Common myeloid progenitor, CD34-positive (primary cell): Measurements from ENCODE around the gene C14orf119.
"Not testable (repeated sequence)": the region's sequence is repeated elsewhere in the genome, so short reads cannot be mapped to it uniquely, and the experiment has no call there.

Experiments
- CTCF ChIA-PET: fragments of 350-600 bp; sonication (Branson Sonifier 250); formaldehyde crosslinking; loops from one replicate; lab custom pipeline; 2021; ENCODE audit warnings: antibody characterized with exemption; lab: Charles Lee
- POLR2A ChIA-PET: fragments of 350-600 bp; sonication (Branson Sonifier 250); formaldehyde crosslinking; loops from one replicate; lab custom pipeline; 2021; ENCODE audit warnings: antibody characterized with exemption; lab: Charles Lee
- DNase-seq, 3 donors: peaks; one replicate each; pipeline versions ENCODE4 v3.0.0 to v3.0.0-alpha.2; 2013
- H3K27ac ChIP-seq, 2 experiments: 1 replicate in 1 of 2; 2 replicates in 1 of 2; pipeline ENCODE4 v1.7.0; 2013; ENCODE audit warnings: inconsistent platforms in 2 of 2, low read length in 2 of 2, mild to moderate bottlenecking in 2 of 2, low read depth in 1 of 2, moderate library complexity in 1 of 2; ENCODE audit not compliant: severe bottlenecking in 2 of 2, insufficient read depth in 1 of 2, poor library complexity in 1 of 2
- H3K27me3 ChIP-seq, 5 experiments: replicated peaks in 2 of 5; 1 replicate in 3 of 5; 2 replicates in 2 of 5; pipeline versions ENCODE4 v1.6.1 to v1.7.0; 2013; ENCODE audit warnings: low read length in 4 of 5, mild to moderate bottlenecking in 2 of 5, moderate library complexity in 2 of 5, inconsistent platforms in 1 of 5; ENCODE audit not compliant: insufficient read depth in 5 of 5, control insufficient read depth in 4 of 5
- H3K36me3 ChIP-seq, 4 experiments: 1 replicate in 2 of 4; 2 replicates in 2 of 4; pipeline versions ENCODE4 v1.6.1 to v1.7.0; 2013; ENCODE audit warnings: low read length in 3 of 4, control low read depth in 1 of 4, mild to moderate bottlenecking in 1 of 4; ENCODE audit not compliant: control insufficient read depth in 4 of 4, insufficient read depth in 4 of 4
- H3K4me1 ChIP-seq, 4 experiments: 1 replicate in 3 of 4; 2 replicates in 1 of 4; pipeline versions ENCODE4 v1.6.1 to v1.7.1; 2013; ENCODE audit warnings: low read length in 3 of 4, mild to moderate bottlenecking in 3 of 4, control low read depth in 1 of 4, inconsistent platforms in 1 of 4, moderate library complexity in 1 of 4; ENCODE audit not compliant: control insufficient read depth in 4 of 4, insufficient read depth in 4 of 4; ENCODE audit errors: control extremely low read depth in 1 of 4
- H3K4me3 ChIP-seq, 7 experiments: 1 replicate in 4 of 7; 2 replicates in 3 of 7; pipeline versions ENCODE4 v1.5.1 to v1.7.0; 2013; ENCODE audit warnings: mild to moderate bottlenecking in 7 of 7, low read length in 6 of 7, moderate library complexity in 6 of 7, inconsistent platforms in 2 of 7, low read depth in 2 of 7, control low read depth in 1 of 7; ENCODE audit not compliant: insufficient read depth in 4 of 7, control insufficient read depth in 1 of 7; ENCODE audit errors: extremely low read depth in 1 of 7
- H3K9me3 ChIP-seq, 5 experiments: 1 replicate in 4 of 5; 2 replicates in 1 of 5; pipeline versions ENCODE4 v1.6.1 to v1.7.1; 2013; ENCODE audit warnings: low read length in 4 of 5, mild to moderate bottlenecking in 2 of 5, inconsistent platforms in 1 of 5, low read depth in 1 of 5, moderate library complexity in 1 of 5; ENCODE audit not compliant: control insufficient read depth in 4 of 5, insufficient read depth in 2 of 5; ENCODE audit errors: control extremely low read depth in 1 of 5
- WGBS: methylation state at CpG from one replicate; pipeline ENCODE4 v1.1.5; 2013; ENCODE audit not compliant: insufficient coverage; 5-methylcytosine and 5-hydroxymethylcytosine counted together

C14orf119 gene

DNA sequence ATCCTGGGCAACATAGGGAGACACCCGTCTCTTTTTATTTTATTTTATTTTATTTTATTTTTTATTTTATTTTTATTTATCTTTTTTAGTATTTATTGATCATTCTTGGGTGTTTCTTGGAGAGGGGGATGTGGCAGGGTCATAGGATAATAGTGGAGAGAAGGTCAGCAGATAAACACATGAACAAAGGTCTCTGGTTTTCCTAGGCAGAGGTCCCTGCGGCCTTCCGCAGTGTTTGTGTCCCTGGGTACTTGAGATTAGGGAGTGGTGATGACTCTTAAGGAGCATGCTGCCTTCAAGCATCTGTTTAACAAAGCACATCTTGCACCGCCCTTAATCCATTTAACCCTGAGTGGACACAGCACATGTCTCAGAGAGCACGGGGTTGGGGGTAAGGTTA is 12.3 kb downstream of the C14orf119 start:
- H3K27ac ChIP-seq, H3K27me3 ChIP-seq, H3K9me3 ChIP-seq, H3K4me3 ChIP-seq, DNase-seq, H3K36me3 ChIP-seq, POLR2A ChIA-PET: not testable (repeated sequence)
- peaks cover 0 to 12% (median 4%) of the 10 kb centered on the region in 4 experiments for H3K4me1 ChIP-seq
- WGBS = no CpG with 5 or more reads among the region's 5 CpGs
- CTCF ChIA-PET = interaction anchor here (8.1 kb wide), 1 partner anchor 29 kb away, joined by 200 read pairs; no protein-coding TSS in a partner anchor

- ChIA-PET CTCF (interaction anchor here (0.8 to 8.1 kb wide), 13 partner anchors 8 to 122 kb away, joined by 3 to 200 read pairs (median 8); partner anchors contain the start of genes ACIN1, C14orf119, CDH24 and CEBPE), POLR2A (interaction anchor here (0.8 to 1.0 kb wide), 2 partner anchors 18 to 54 kb away, joined by 3 to 11 read pairs; no protein-coding TSS in a partner anchor)
- H3K9me3 ChIP-seq, H3K4me3 ChIP-seq, H3K27me3 ChIP-seq, DNase-seq, H3K36me3 ChIP-seq, H3K27ac ChIP-seq: not testable (repeated sequence)
- 100% methylated on average over 7 of the region's 24 CpGs for WGBS
- peaks cover 2 to 18% (median 7%) of the 10 kb centered on the region in 4 experiments for H3K4me1 ChIP-seq
Measured at GRCh38 chr14:23108169-23108568, 12.9 kb downstream of the C14orf119 start.

GRCh38 chr14:23109769-23110168 is 14.5 kb downstream of the C14orf119 start:
- peaks cover 2 to 27% (median 12%) of the 10 kb centered on the region in 4 experiments for H3K4me1 ChIP-seq
- DNase-seq = no peak
- H3K27ac ChIP-seq = no peak overlapping the region
- CTCF ChIA-PET = interaction anchor here (1.0 to 8.1 kb wide), 17 partner anchors 9 to 137 kb away, joined by 3 to 200 read pairs (median 7); partner anchors contain the start of genes ACIN1, C14orf119 and CEBPE
- WGBS = no CpG with 5 or more reads among the region's 1 CpG
- H3K4me3 ChIP-seq = no peak overlapping the region
- POLR2A ChIA-PET = interaction anchor here (0.6 to 2.2 kb wide), 4 partner anchors 15 to 49 kb away, joined by 3 to 9 read pairs (median 4); partner anchors contain the start of genes ACIN1 and C14orf119
- H3K9me3 ChIP-seq = no peaks in the 10 kb centered on the region
- no peaks in the 10 kb centered on the region for H3K36me3 ChIP-seq
- H3K27me3 ChIP-seq = peaks cover 0 to 4% (median 0%) of the 10 kb centered on the region in 5 experiments

GRCh38 chr14:23110579-23111365 is 15.5 kb downstream of the C14orf119 start:
- Histone ChIP-seq H3K36me3 (no peaks in the 10 kb centered on the region), H3K4me3 (no peak overlapping the region), H3K27ac (no peak overlapping the region), H3K27me3 (peaks cover 0 to 4% (median 0%) of the 10 kb centered on the region in 5 experiments), H3K9me3 (no peaks in the 10 kb centered on the region), H3K4me1 (peaks cover 2 to 27% (median 12%) of the 10 kb centered on the region in 4 experiments)
- CTCF ChIA-PET = interaction anchor here (0.7 to 8.1 kb wide), 16 partner anchors 10 to 118 kb away, joined by 3 to 200 read pairs (median 6); partner anchors contain the start of genes ACIN1, C14orf119 and CEBPE
- WGBS = 83% methylated on average over 2 of the region's 5 CpGs
- POLR2A ChIA-PET = interaction anchor here (1.0 to 2.2 kb wide), 2 partner anchors 16 to 32 kb away, joined by 3 to 9 read pairs; partner anchors contain the start of genes ACIN1 and C14orf119
- DNase-seq = peak in 2 of 3 donors; percentile 16 to 42

- Histone ChIP-seq H3K36me3 (no peaks in the 10 kb centered on the region), H3K27ac (no peak overlapping the region), H3K4me3 (no peak overlapping the region), H3K4me1 (peaks cover 2 to 27% (median 12%) of the 10 kb centered on the region in 4 experiments), H3K9me3 (no peaks in the 10 kb centered on the region), H3K27me3 (peaks cover 0 to 4% (median 0%) of the 10 kb centered on the region in 5 experiments)
- DNase-seq = peak; percentile 91 to 99 (median 97)
- CTCF ChIA-PET = interaction anchor here (0.8 to 8.1 kb wide), 15 partner anchors 8 to 140 kb away, joined by 3 to 200 read pairs (median 5); partner anchors contain the start of genes ACIN1, AJUBA, C14orf119 and CDH24
- 15% methylated on average over 10 of the region's 12 CpGs for WGBS
- POLR2A ChIA-PET = interaction anchor here (0.5 to 1.3 kb wide), 3 partner anchors 18 to 687 kb away, joined by 3 to 7 read pairs (median 5); partner anchors contain the start of genes ACIN1 and C14orf119
Measured at GRCh38 chr14:23112359-23113178, 17.3 kb downstream of the C14orf119 start.

DNA sequence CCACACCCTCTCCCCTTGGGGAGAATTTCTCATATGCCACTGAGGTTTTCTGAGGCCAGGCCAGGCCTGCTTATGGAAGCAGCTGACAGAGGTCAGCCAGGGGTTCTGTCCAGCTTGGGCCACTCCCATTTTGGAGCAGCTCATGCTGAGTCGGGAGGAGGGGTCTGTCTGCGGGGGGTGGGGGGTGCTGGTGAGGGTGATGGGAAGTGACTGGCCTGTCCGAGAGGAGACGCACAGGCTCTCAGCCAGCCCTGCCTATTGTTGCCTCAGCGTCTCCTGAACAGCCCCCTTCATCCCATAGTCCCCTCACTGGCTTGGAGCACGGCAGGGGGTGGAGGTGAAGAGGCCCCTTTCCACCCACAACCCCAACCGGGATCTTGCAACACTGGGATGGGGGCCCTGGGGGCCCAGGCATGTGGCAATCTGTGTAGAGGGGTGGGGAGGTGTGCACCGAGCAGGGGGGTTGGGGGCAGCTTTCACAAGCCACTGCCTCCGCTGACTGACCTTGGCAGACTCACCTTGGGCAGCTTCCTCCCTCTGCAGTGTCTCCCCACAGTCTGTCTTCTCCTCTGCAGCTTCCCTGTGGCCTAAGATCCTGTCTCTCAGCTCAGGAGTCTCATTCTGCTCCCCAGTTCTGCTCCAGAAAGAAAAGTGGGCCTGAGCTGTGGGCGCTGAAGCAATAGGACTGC is 18.3 kb downstream of the C14orf119 start:
- Histone ChIP-seq H3K36me3 (no peaks in the 10 kb centered on the region), H3K27me3 (peaks cover 0 to 4% (median 0%) of the 10 kb centered on the region in 5 experiments), H3K9me3 (no peaks in the 10 kb centered on the region), H3K27ac (no peak overlapping the region), H3K4me3 (no peak overlapping the region), H3K4me1 (peaks cover 2 to 30% (median 17%) of the 10 kb centered on the region in 4 experiments)
- CTCF ChIA-PET = interaction anchor here (0.8 to 8.1 kb wide), 15 partner anchors 7 to 131 kb away, joined by 3 to 200 read pairs (median 5); partner anchors contain the start of genes ACIN1, AJUBA, C14orf119 and CEBPE
- DNase-seq = no peak
- 84% methylated on average over 3 of the region's 10 CpGs for WGBS
- POLR2A ChIA-PET = interaction anchor here (0.5 to 1.3 kb wide), 3 partner anchors 19 to 688 kb away, joined by 3 to 7 read pairs (median 5); partner anchors contain the start of genes ACIN1 and C14orf119
